NCI-H1048 (cell line): Measurements from ENCODE around the gene HPSE2.
"Not testable (repeated sequence)": the region's sequence is repeated elsewhere in the genome, so short reads cannot be mapped to it uniquely, and the experiment has no call there.

Source experiments
- DNase-seq: peaks from one replicate; lab custom pipeline; 2025; lab: John Stamatoyannopoulos, UW

The HPSE2 gene

DNA sequence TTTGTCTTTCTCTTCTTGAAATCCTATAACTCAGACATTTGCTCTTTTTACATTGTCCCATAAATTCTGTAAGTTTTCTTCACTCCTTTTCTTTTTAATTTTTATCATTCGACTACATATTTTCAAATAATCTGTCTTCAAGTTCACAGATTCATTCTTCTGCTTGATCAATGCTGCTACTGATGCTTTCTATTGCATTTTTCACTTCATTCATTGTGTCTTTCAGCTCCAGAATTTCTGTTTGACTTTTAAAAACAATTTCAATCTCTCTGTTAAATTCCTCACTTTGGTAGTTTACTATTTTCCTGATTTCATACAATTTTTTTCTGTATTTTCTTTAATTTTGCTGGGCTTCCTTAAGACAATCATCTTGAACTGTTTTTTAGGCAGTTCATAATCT lies 230.4 kb downstream of the HPSE2 start:
- no peak for DNase-seq

DNA sequence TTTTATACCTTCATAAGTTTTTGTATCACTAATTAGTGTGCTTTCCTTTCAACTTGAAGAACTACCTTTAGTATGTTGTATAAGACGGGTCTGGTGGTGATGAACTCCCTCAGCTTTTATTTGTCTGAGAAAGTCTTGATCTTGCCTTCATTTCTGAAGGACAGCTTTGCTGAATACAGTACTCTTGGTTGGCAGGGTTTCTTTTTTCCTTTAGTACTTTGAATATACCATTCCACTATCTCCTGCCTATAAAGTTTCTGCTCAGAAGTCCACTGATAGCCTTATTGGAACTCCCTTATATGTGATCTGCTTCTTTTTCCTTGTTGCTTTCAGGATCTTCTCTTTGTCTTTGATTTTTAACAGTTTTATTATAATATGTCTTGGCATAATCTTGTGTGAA lies 230.9 kb downstream of the HPSE2 start:
- DNase-seq, result no peak

DNA sequence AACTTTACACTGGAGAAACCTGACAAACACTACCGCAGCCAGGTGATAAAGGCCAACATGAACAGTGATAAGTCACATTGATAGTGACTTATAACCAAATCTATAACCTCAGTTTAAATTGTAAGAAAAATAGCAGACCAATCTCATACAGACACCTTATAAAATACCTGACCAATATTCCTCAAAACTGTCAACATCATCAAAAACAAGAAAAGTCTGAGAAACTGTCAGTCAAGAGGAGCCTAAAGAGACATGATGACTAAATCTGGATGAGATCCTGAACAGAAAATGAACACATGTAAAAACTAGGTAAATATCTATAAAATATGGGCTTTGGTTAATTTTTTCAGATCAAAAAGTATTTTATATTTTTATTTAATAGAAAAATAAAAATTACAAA lies 233.3 kb downstream of the HPSE2 start:
- DNase-seq, result no peak

DNA sequence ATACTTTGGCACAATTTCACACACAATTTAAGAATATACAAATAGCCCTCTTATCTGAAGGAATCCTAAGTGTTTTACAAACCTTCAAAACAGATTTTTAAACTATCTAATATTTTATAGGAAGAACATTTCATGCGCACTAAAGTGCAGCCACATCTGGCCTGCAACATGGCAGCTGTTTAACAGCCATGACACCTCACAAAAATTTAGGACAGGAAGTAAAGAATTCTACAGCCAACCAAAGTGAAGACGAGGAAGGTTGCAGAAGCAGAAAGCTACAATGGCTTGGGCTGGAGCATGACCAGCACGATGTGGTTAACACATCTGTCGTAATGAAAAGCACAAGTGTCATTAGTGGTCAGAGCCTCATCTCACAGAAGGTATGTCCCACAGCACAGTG lies 238.1 kb downstream of the HPSE2 start:
- no peak for DNase-seq

DNA sequence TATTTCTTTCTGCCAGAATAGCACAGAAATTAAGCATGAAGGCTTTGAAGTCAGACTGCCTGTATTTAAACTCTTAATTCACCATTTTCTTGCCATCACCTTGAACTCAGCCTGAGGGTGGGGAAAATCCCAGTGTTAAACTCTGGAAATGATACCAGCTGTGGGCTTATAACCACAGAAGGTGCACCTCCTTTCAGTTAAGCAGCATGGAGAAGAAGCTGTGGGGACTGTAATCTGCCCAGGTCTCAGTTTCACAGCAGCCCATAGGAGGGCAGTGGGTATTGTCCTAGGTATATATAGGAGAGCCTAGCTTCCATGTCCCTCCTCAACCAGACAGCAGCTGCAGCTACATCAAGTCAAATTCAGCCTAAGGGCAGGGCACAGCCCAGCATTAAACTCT lies 241.6 kb downstream of the HPSE2 start:
- no peak for DNase-seq

DNA sequence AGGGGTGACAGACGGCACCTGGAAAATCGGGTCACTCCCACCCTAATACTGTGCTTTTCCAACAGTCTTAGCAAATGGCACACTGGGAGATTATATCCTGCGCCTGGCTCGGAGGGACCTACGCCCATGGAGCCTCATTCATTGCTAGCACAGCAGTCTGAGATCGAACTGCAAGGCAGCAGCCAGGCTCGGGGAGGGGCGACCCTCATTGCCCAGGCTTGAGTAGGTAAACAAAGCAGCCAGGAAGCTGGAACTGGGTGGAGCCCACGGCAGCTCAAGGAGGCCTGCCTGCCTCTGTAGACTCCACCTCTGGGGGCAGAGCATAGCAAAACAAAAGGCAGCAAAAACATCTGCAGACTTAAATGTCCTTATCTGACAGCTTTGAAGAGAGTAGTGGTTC lies 251.9 kb downstream of the HPSE2 start:
- DNase-seq, result not testable (repeated sequence)

DNA sequence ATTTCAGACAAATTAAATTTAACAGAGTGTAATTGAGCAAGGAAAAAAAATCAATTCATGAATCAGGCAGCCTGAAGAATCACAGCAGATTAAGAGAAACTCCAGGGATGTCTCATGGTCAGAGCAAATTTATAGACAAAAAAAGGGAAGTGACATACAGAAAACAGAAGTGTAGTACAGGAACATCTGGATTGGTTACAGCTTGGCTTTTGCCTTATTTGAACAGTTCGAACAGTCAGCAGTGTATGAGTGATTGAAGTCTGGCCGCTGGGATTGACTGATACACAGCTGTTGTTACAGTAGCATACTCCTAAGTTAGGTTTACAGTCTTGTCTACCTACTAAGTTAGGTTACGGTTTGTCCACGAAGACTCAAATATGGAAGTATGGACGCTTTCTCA lies 255.3 kb downstream of the HPSE2 start:
- DNase-seq, result no peak

DNA sequence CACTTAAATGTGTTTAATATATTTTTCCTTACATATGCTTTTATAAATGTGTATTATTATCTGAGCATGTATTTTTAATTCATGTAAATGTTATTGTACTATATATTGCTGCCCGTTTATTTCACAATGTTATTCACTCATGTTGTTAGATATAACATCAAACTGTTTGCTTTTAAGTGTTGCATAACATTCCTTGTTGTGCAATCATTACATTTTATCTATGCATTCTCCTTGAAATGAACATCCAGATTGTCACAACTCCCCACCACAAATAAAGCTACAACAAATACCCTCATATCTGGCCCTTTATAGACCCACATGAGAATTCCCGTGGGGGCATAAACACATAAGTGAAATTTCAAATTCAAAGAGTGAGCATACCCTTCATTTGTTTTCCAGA lies 264.2 kb downstream of the HPSE2 start:
- no peak for DNase-seq

DNA sequence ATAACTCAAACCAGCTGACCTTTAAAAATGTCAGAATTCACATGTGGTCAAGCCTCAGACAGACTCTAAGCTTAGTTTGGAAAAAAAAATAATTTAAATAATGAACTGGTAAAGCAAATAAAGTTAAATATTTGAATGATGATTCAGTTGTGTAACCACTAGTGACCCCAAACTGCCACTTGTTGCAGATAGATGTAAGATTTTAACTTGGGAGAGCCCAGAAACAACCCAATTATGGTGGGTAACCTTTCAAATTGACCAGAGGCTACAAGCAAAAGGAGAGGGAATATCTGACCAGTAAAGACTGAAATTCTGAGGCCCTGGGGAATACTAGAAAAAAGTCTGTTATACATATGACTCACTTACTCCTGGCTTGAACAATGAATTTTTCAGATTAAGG lies 268.1 kb downstream of the HPSE2 start:
- no peak for DNase-seq

DNA sequence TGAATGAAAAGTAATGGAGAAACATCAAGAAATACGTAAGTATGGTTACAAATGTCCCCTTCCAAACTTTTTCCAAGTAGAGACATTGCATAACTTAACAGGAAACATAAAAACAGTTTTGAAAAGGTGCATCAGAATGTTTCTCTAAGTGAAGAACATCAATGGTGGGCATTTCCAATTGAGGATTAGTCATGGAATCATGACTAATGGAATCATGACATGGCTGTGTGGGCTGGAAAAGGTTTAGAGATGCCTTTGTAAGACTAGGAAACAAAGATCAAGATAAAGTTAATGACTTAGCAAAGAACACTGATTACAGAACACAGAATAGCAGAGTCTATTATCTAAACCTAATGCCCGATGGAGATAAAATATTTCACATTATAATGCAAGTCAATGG lies 272.0 kb downstream of the HPSE2 start:
- no peak for DNase-seq

DNA sequence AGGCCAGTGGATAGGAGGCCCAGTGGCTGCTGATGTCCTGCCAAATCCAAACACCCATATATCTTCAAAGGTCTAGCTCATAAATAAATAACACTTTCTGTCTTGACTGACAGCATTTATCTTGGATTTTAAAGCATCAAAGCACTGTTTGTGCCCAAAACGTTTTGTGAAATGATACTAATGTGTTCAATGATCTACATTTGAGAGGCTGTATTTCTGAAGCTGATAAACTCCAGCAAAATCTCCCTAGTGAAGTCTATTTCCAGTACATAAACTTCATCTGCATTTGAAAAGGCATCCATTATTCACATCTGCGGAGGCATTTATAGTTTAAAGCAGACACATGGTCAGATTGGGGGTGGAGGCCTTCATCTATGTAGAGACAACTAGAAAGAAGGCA lies 276.3 kb downstream of the HPSE2 start:
- DNase-seq, result no peak

DNA sequence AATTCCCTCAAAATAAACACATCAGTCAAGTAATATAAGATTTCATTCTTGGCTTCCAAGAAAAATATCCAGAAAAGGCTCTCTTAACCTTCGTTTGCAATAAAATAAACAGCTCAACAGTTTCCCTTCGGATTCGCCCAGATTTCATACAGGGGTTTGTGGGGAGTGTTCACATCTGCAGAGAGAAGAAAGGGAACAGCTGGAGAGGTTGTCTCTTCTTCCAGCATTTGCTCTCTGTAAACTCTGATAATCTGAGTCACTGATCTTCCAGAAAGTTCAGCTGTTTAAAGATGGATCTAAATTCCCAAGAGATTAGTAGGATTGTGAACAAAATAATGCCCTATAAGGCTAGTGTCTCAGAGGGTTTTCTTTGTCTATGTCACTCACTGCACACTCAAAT lies 277.9 kb downstream of the HPSE2 start:
- DNase-seq, result no peak

DNA sequence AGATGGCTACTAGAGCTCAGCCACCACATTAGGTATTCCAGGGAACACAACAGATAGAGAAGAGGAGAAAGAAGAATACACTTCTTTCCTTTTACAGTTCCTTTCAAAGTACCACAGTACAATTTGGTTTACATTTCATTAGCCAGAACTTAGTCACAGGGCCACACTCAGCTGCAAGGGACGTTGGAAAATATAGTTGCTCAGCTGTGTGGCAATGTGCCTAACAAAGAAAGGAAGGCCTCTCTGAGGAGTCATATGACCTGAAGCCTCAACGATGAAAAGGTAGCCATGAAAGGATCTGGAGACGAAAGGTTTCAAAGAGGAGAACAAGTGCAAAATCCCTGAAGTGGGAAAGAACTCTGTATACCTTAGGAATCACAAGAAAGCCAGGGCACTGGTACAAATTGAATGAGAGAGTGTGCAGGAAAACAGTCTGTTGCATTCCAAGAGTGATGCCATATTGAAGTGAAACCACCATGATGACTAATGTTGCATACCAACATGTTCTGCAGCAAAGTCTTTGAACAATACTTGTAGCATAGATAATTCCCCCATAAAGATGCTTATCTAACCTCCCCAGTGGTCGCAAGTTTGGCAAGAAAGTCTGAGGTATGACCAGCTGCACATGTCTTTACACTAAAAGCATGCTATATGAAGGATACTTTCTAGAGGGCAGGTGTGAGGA lies 278.9 kb downstream of the HPSE2 start:
- DNase-seq, result no peak

DNA sequence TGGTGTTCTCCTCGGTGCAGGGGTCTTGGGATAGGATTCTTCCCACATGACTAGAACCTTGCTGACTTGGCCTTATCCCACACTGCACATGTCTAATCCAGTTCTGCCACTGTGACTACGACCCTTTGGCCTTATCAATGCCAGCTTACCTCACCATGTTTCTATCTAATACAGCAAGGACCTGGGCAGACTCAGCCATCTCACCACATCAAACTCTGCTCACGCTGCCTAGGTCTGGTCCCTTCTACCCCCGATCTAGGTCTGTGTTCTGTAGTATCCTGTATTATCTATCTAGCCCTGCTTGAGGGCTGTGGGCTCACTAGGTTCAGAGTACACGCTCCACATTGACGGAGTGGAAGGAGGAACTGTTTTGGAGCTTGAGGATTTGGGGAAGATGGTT lies 282.4 kb downstream of the HPSE2 start:
- no peak for DNase-seq

DNA sequence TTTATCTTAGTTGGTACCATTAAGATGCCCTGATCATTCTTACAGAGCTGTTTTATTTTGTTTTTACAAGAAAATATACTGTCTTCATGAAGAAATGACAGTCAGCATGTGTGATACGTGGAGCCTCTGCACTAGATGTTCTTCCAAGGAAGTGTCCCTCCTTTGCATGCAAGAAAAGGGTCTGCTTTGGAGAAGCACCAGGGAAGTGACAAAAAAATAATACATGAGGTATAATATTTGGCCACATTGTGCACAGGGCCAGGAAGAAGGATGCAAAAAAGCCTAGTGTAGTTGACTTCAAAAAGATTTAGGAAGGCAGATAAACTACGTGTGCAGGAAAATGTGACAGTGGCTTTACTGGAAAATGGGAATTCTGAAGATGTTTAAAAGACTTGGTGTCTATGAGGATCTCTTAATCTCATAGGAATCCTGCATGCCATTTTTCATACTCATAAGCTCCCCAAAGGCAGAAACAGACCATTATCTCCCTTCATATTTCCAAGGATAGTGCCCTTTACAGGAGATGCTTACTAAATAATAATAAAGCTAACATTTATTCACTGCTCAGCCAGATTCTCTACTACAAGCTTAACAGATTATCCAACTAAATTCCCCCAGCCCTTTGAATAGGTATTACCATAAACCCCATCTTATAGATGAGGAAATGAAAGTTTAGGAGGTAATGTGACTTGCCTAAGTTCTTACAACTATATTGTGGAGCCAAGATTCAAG lies 284.2 kb downstream of the HPSE2 start:
- no peak for DNase-seq

DNA sequence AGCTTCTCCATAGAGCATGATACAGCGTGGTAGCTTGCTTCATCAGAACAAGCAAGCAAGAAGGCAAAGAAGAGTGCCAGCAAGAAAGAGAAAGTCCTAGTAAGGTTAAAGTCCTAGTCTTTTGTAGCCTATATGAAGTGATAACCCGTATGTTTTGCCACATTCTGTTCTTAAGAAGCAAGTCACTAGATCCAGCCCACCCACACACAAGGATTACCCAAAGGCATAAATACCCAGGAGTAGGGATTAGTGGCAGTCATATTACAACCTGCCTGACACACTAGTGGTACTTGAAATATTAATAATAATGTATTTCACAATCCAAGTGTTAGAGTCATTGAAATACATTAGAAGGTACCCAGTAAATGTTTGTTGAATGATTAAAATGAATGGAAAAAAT lies 285.5 kb downstream of the HPSE2 start:
- DNase-seq, result no peak

DNA sequence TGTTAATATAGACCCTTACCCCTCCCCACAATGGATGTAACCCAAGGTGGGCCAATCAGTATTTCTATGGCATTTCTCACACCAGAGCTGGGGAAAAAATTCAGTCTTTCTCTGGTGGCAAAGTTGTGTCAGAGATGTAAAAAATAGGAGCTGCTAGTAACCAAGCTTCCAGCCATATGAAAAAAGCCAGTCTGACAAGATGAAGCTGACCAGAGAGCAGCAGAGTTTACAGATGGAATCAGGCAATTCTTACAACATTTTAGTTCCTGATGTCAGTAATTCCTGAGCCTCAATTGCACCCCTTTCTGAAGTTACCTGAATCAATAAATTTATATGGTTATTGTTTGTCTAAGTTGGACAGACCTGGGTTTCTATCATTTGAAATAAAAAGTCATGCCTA lies 286.3 kb downstream of the HPSE2 start:
- DNase-seq, result no peak

DNA sequence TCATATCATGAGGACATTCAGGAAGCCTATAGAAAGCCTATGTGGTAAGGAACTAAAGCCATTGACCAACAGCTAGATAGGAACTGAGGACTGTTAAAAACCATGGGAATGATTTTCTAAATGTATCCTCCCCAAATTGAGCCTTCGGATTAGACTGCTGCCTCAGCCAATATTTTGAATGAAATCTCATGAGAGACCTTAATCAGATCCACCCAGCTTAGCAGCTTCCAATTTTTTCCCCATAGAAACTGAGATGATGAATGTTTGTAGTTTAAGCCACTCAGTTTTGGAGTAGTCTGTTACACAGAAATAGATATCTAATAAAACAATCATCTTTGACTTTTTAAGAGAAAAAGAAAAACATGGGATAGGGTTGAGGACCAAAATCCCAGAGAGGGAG lies 292.0 kb downstream of the HPSE2 start:
- no peak for DNase-seq

DNA sequence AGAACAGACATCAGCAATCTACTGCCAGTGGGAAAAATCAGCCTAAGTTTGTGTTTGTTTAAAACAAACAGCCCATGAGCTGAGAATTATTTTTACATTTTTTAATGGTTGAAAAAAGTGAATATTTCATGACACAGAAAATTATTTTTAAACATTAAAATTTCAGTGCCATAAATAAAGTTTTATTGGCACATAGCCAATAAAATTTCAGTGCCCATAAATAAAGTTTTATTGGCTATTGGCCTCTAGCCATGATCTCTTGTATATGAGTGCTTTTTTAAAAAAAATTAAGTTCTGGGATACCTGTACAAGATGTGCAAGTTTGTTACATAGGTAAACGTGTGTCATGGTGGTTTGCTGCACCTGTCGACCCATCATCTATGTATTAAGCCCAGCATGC lies 305.9 kb downstream of the HPSE2 start:
- no peak for DNase-seq

DNA sequence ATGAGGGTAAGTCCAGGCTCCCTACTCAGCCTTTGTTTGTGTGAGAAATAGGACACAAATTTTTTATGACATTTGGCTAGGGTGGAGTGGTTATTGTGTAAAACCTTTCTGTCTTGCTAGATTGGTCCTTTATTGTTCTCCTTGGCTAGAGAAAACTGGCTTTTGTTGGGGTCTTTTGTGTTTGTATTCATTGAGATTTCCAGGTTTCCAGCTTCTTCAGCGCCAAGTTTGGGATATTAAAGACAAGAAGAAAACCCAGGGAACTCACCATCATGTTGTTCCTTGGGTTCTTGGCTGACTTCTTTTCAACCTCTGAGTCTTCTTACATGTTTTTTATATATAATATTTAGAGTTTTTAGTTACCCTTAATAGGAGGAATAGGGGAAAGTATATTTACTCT lies 310.0 kb downstream of the HPSE2 start:
- no peak for DNase-seq

DNA sequence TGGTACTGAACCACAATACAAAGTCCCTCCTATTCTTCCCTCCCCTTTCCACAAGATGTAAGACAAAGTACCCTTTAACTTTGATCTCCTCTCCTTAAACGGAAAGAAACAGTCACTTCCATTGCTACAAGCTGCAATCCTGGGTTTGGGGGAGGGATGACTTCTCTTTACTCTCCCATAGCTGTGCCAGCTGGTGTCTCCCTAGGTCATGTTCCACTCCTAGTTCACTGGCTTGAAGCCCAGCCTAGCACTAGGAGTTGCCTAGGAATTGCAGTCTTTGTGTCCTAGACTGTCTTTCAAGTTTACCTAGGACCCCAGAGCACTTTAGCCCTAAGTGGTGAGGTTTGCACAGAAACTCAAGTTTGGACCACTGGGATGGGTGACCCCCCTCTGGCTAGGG lies 311.1 kb downstream of the HPSE2 start:
- no peak for DNase-seq

DNA sequence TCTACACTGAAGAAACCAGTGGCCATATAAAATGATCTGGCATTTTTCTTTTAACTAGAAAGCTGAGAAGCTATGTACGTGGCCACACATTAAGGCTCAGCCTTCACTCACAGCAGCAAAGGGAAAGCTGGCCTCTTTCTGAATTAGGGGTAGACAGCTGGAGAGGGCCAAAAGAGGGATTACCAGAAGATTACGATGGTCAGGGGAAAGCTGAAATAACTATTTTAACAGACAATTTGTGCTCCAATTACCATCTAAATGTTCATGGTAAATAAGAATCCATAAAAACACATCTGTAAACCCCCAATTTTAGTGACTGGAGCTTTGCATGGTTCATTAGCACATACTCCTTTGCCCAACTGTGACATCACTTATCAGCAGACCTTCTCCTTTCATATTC lies 314.3 kb downstream of the HPSE2 start:
- DNase-seq, result no peak

DNA sequence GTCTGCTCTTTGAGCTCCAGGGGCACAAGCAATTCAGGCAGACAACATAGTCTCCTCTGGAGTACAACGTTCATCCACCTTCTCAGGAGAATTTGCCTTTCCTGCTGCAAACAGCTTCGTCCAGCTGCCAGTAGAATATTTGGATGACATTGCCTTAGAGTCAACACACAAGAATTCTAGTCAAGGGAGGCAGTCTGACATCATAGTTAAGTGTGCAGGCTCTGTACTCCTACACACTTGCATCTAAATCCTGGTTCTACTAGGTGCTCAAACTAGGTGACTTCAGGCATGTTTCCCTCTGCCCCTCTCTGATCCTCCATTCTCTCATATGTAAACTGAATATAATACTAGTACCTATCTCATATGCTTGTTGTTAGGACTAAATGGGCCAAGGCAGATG lies 314.8 kb downstream of the HPSE2 start:
- no peak for DNase-seq

DNA sequence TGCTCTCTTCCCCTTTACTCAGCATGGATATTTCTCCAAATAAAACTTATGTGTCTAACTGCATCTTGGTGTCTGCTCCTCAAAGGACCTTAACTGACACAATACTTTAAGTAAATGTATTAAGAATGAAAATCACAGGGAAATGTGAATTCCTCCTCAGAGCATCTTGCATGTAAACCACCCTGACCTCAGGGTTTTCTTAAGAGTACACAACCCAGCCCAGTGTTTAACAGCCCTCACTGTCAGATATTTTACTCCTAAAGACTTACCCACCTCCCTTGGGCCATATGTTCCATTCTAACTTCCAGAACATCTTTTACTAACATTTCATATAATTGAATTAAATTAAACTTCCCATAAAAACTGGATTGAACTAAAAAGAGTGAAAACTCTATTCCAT lies 315.3 kb downstream of the HPSE2 start:
- no peak for DNase-seq
